H9 (cell line): Measurements from ENCODE around the gene ME3. TPM values are rescaled to one million over a fixed set of nuclear protein-coding genes. Genes with fewer than 3 reads are reported as not detected.

ENCODE experiments used
- DNase-seq: peaks from one replicate; pipeline ENCODE4 v3.0.0-alpha.2; 2017
- H2AFZ ChIP-seq: one replicate; pipeline ENCODE4 v1.6.1; 2013; ENCODE audit warnings: mild to moderate bottlenecking, low read length, control low read depth, moderate library complexity
- H2AK5ac ChIP-seq: 2 replicates; pipeline ENCODE4 v1.6.1; 2013; ENCODE audit warnings: low read length, control low read depth, mixed read lengths; ENCODE audit not compliant: insufficient read length
- H2BK120ac ChIP-seq: one replicate; pipeline ENCODE4 v1.6.1; 2013; ENCODE audit warnings: low read depth, mild to moderate bottlenecking, low read length, control low read depth, inconsistent platforms; ENCODE audit not compliant: poor library complexity, severe bottlenecking
- H2BK12ac ChIP-seq: 2 replicates; pipeline ENCODE4 v1.6.1; 2013; ENCODE audit warnings: low read length, control low read depth, mixed read lengths, low read depth; ENCODE audit not compliant: insufficient read length
- H2BK15ac ChIP-seq: 2 replicates; pipeline ENCODE4 v1.6.1; 2013; ENCODE audit warnings: low read depth, low read length, control low read depth
- H2BK20ac ChIP-seq: one replicate; pipeline ENCODE4 v1.6.1; 2013; ENCODE audit warnings: low read depth, mild to moderate bottlenecking, low read length, control low read depth, inconsistent platforms; ENCODE audit not compliant: poor library complexity, severe bottlenecking
- H2BK5ac ChIP-seq: 2 replicates; pipeline ENCODE4 v1.6.1; 2013; ENCODE audit warnings: low read length, control low read depth, mixed read lengths; ENCODE audit not compliant: insufficient read length
- H3K14ac ChIP-seq: 2 replicates; pipeline ENCODE4 v1.6.1; 2013; ENCODE audit warnings: low read length, control low read depth; ENCODE audit not compliant: insufficient read depth
- H3K18ac ChIP-seq: 2 replicates; pipeline ENCODE4 v1.6.1; 2013; ENCODE audit warnings: low read depth, mild to moderate bottlenecking, mixed read lengths, low read length, control low read depth; ENCODE audit not compliant: insufficient read length
- H3K23ac ChIP-seq: 2 replicates; pipeline ENCODE4 v1.6.1; 2013; ENCODE audit warnings: low read length, control low read depth, mixed read lengths, low read depth; ENCODE audit not compliant: insufficient read length
- H3K23me2 ChIP-seq: 2 replicates; pipeline ENCODE4 v1.6.1; 2013; ENCODE audit warnings: low read depth, mild to moderate bottlenecking, mixed read lengths, low read length, control low read depth; ENCODE audit not compliant: insufficient read length, poor library complexity, severe bottlenecking
- H3K27ac ChIP-seq: 2 replicates; pipeline ENCODE4 v1.5.1; 2013; ENCODE audit warnings: low read length, control low read depth, mixed read lengths, low read depth; ENCODE audit not compliant: insufficient read length
- H3K27me3 ChIP-seq: 2 replicates; pipeline ENCODE4 v1.6.1; 2013; ENCODE audit warnings: low read length, control low read depth, inconsistent platforms; ENCODE audit not compliant: insufficient read depth
- H3K4ac ChIP-seq: 2 replicates; pipeline ENCODE4 v1.6.1; 2013; ENCODE audit warnings: low read depth, mild to moderate bottlenecking, control low read depth, inconsistent platforms, low read length, moderate library complexity
- H3K4me1 ChIP-seq: 2 replicates; pipeline ENCODE4 v1.6.1; 2013; ENCODE audit warnings: low read length, control low read depth, inconsistent platforms; ENCODE audit not compliant: insufficient read depth
- H3K4me2 ChIP-seq: 2 replicates; pipeline ENCODE4 v1.6.1; 2013; ENCODE audit warnings: low read length, control low read depth, mixed read lengths; ENCODE audit not compliant: insufficient read length, insufficient read depth
- H3K56ac ChIP-seq: 2 replicates; pipeline ENCODE4 v1.6.1; 2013; ENCODE audit warnings: low read depth, mild to moderate bottlenecking, mixed read lengths, low read length, control low read depth; ENCODE audit not compliant: insufficient read length
- H3K79me1 ChIP-seq: 2 replicates; pipeline ENCODE4 v1.6.1; 2013; ENCODE audit warnings: low read depth, mild to moderate bottlenecking, moderate library complexity, low read length, control low read depth, inconsistent platforms; ENCODE audit not compliant: insufficient read depth, poor library complexity, severe bottlenecking
- H3K79me2 ChIP-seq: 2 replicates; pipeline ENCODE4 v1.6.1; 2013; ENCODE audit warnings: low read length, control low read depth, inconsistent platforms; ENCODE audit not compliant: insufficient read depth
- H3K9ac ChIP-seq: 2 replicates; pipeline ENCODE4 v1.6.1; 2013; ENCODE audit warnings: low read length, control low read depth, mixed read lengths; ENCODE audit not compliant: insufficient read length; ENCODE audit errors: extremely low read depth
- H3K9me3 ChIP-seq: one replicate; pipeline ENCODE4 v1.6.1; 2013; ENCODE audit warnings: low read depth, low read length, inconsistent platforms; ENCODE audit not compliant: control insufficient read depth
- H3T11ph ChIP-seq: one replicate; pipeline ENCODE4 v1.6.1; 2013; ENCODE audit warnings: mild to moderate bottlenecking, low read length, control low read depth, inconsistent platforms
- H4K20me1 ChIP-seq: one replicate; pipeline ENCODE4 v1.6.1; 2013; ENCODE audit not compliant: control insufficient read depth, insufficient read length, insufficient read depth
- H4K5ac ChIP-seq: 2 replicates; pipeline ENCODE4 v1.6.1; 2013; ENCODE audit warnings: low read depth, mild to moderate bottlenecking, mixed read lengths, low read length, control low read depth; ENCODE audit not compliant: insufficient read length
- H4K8ac ChIP-seq: replicated peaks from 2 replicates; pipeline ENCODE4 v1.6.1; 2013; ENCODE audit warnings: low read length, control low read depth, mixed read lengths, low read depth; ENCODE audit not compliant: insufficient read length
- H4K91ac ChIP-seq: 2 replicates; pipeline ENCODE4 v1.6.1; 2013; ENCODE audit warnings: low read depth, mild to moderate bottlenecking, moderate library complexity, mixed read lengths, low read length, control low read depth; ENCODE audit not compliant: insufficient read length
- H3K27ac Mint-ChIP-seq, 3 experiments: 2 replicates in 2 of 3; 3 replicates in 1 of 3; pipeline ENCODE4 v1.8.0; 2020 to 2021; ENCODE audit warnings: mixed read lengths in 3 of 3, mild to moderate bottlenecking in 1 of 3, moderate library complexity in 1 of 3
- H3K27me3 Mint-ChIP-seq: 2 replicates; pipeline ENCODE4 v1.8.0; 2021; ENCODE audit warnings: low read depth, mild to moderate bottlenecking, moderate library complexity, mixed read lengths
- H3K36me3 Mint-ChIP-seq, 3 experiments: 2 replicates in 2 of 3; 3 replicates in 1 of 3; pipeline ENCODE4 v1.8.0; 2020 to 2021; ENCODE audit warnings: low read depth in 3 of 3, mixed read lengths in 3 of 3; ENCODE audit not compliant: insufficient read depth in 1 of 3
- H3K4me1 Mint-ChIP-seq, 2 experiments: 2 replicates each; pipeline ENCODE4 v1.8.0; 2020; ENCODE audit warnings: mixed read lengths in 2 of 2
- H3K4me3 Mint-ChIP-seq, 2 experiments: 2 replicates in 1 of 2; 3 replicates in 1 of 2; pipeline ENCODE4 v1.8.0; 2020 to 2021; ENCODE audit warnings: mild to moderate bottlenecking in 2 of 2, mixed read lengths in 2 of 2, moderate library complexity in 1 of 2
- H3K9me3 Mint-ChIP-seq, 2 experiments: 2 replicates in 1 of 2; 3 replicates in 1 of 2; pipeline ENCODE4 v1.8.0; 2020; ENCODE audit warnings: mild to moderate bottlenecking in 2 of 2, mixed read lengths in 2 of 2, moderate library complexity in 1 of 2
- CTCF ChIP-seq: fragments of 200-600 bp; sonication (generic); conservative IDR thresholded peaks from 3 replicates; pipeline ENCODE4 v1.8.0; 2021; ENCODE audit warnings: antibody characterized with exemption, mild to moderate bottlenecking
- WGBS: extraction: QIAGEN DNeasy Blood & Tissue Kit; methylation state at CpG from one replicate; pipeline ENCODE4 v1.1.7; 2013; ENCODE audit warnings: missing lambda C conversion rate, low lambda C conversion rate, mixed read lengths; ENCODE audit not compliant: insufficient read length; ENCODE audit errors: extremely low coverage; 5-methylcytosine and 5-hydroxymethylcytosine counted together
- total RNA-seq: library from RNA; stranded (reverse); gene quantifications from 2 replicates; pipeline ENCODE4 v1.2.1, GENCODE V29; 2021

Gene ME3
- total RNA-seq, 1 experiment from 2014 or later, result 2.8 TPM

GRCh38 chr11:86463955-86464354, 208.5 kb downstream of the ME3 start:
- Histone ChIP-seq H2BK20ac (no peak overlapping the region), H2BK12ac (no peak overlapping the region), H4K8ac (no peak overlapping the region), H2BK120ac (no peak overlapping the region), H3K56ac (no peak overlapping the region), H2AK5ac (no peak overlapping the region), H3K14ac (no peak overlapping the region), H3K79me1 (no peaks in the 10 kb centered on the region), H4K20me1 (no peaks in the 10 kb centered on the region), H3K9ac (no peak overlapping the region), H2BK15ac (no peak overlapping the region), H3K79me2 (no peaks in the 10 kb centered on the region), H2BK5ac (no peak overlapping the region), H3T11ph (no peak overlapping the region), H4K5ac (no peak overlapping the region), H3K27ac (no peak overlapping the region), H2AFZ (no peak overlapping the region), H3K23me2 (no peaks in the 10 kb centered on the region), H3K9me3 (no peaks in the 10 kb centered on the region), H3K23ac (no peak overlapping the region), H4K91ac (no peak overlapping the region), H3K4me1 (no peaks in the 10 kb centered on the region), H3K18ac (no peak overlapping the region), H3K4me2 (no peak overlapping the region), H3K4ac (no peak overlapping the region), H3K27me3 (no peaks in the 10 kb centered on the region)
- no peak for DNase-seq
- Mint-ChIP-seq H3K4me3 (no peak overlapping the region), H3K27me3 (no peaks in the 10 kb centered on the region), H3K9me3 (no peaks in the 10 kb centered on the region), H3K4me1 (peaks cover 4 to 5% of the 10 kb centered on the region in 2 experiments), H3K36me3 (no peaks in the 10 kb centered on the region), H3K27ac (no peak overlapping the region)
- WGBS, result no CpG with 5 or more reads among the region's 5 CpGs
- TF ChIP-seq CTCF, result no peak
